HG03097 (cell line): ENCODE data around the gene FAM83D.

Source experiments
- ATAC-seq: cut with Tn5 transposase; IDR thresholded peaks from one replicate; pipeline ENCODE4 v1.9.1; 2021; ENCODE audit not compliant: unreplicated experiment, low FRiP score

FAM83D gene

DNA sequence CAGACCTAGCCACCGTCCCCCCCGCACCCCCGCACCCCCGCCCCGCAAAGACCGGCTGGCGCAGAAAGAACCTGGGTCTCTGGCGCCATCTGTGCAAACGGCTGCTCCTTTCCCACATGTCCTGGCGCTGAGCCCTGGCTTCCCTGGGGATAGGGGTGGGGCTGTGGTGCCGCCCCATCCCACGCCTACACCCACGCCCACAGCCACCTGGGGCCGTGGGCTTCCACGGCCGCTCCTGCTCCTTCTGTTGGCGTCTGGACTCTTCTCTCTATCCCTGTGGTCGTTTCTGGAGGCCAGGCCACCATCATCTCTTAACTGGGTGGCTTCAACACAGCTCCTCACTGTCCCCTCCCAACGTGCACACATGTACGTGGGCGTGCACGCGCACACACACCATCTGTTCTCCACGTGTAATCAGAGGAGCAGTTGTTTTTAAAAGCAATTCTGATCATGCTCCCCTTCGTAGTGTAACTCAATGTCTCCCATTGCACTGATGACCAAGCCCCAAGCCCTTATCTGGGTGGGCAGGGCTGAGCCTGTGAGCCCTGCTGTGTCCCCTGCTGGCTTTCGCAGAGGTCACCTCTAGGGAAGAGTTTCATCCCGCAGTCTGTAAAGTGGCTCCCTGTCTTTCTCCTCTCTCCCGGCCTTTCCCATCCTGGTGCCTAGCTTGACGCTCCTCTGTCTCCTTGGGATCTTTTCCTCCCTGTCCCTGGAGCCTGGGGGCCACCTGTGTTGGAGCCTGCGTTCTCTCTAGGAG, 31.9 kb upstream of the FAM83D start:
- ATAC-seq: no peak

DNA sequence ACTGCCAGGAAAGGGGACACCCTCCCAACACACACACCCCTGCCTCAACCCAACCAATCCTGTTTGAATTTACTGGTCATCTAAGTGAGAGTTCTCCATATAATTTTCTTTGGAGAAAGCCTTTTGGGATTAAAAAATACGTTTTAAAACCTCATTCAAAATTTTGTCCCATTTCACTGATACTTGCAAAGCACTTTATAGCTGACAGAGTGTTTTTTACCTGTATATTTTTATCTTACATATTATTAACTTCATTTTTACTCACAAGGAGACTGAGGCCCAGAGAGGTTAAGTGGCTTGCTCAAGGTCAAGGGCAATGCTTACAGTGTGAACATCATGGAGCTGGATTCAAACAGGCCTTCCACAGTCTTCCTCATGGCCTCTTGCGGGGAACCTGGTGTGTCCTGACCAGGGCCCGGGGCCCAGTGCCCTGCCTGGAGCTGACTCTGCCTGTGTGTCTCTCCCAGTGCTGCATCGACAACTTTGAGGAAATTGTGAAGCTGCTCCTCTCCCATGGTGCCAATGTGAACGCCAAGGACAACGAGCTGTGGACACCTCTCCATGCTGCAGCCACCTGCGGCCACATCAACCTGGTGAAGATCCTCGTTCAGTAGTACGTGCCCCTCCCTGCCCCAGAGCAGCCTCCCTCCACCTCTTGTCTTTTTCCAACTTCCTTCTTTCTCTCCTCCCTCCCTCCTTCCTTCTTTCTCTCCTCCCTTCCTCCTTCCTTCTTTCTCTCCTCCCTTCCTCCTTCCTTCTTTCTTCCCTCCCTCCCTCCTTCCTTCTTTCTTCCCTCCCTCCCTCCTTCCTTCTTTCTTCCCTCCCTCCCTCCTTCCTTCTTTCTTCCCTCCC, 30.9 kb upstream of the FAM83D start:
- ATAC-seq: no peak

DNA sequence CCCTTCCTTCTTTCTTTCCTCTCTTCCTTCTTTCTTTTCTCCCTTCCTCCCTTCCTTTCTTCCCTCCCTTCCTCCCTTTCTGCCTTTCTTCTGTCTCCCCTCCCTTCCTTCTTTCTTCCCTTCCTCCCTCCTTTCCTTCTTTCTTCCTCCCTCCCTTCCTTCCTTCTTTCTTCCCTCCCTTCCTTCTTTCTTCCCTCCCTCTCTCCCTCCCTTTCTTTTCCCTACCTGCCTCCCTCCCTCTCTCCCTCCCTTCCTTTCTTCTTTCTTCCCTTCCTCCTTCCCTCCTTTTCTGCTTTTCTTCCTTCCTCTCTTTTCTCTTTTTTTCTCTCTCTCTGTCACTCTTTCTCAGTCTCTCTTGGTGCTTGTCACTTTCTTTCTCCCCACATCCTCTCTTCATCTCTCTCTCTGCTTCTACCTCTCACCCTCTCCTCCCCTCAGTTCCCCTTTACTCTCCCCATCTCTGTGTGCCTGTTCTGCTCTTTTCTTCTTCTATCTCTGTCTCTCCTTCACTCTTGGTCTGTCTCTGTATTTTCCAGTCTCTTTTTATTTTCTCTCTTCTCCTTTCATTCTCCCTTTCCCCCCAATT, 30.1 kb upstream of the FAM83D start:
- ATAC-seq: no peak

DNA sequence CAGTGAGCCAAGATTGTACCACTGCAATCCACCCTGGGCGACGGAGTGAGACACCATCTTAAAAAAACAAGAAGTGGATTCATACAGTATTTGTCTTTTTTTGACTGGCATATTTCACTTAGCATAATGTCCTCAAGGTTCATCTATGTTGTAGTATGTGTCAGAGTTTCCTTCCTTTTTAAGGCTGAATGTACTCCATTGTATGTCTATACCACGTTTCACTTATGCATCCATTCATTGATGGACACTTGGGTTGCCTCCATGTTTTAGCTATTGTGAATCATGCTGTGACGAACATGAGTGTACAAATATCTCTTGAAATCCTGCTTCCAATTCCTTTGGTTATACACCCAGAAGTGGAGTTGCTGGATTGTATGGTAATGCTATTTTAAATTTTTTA, 28.9 kb upstream of the FAM83D start:
- ATAC-seq: no peak

DNA sequence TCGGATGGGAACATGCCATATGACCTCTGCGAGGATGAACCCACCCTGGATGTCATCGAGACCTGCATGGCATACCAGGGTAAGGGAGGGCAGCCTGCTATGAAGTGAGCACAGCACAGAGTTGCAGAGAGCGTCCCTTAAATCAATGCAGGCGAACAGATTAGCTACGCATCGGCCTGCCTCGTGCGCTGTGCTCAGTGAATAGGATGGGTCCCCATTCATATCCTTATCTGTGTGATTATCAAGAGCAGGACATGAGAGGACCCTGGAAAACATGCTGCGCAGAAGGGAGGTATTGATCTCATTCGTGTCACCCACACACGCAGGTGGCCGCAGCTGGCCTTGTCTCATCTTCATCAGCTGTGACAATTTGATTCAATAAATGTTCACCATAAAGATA, 25.6 kb upstream of the FAM83D start:
- ATAC-seq: no peak

DNA sequence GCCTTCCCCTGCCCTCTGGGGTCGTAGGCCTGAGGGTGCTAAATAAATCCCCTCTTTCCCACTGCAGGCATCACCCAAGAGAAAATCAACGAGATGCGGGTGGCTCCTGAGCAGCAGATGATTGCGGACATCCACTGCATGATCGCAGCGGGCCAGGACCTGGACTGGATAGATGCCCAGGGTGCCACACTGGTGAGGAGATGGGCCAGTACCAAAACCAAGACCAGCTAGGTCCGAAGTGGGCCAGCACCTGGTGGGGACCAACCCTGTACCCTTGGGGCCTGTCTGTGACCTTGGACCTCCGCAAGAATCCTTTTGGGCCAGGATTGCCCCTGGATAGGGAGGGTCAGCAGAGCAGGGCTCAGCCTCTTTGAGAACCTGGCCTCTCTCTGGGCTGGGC, 23.6 kb upstream of the FAM83D start:
- ATAC-seq: no peak

DNA sequence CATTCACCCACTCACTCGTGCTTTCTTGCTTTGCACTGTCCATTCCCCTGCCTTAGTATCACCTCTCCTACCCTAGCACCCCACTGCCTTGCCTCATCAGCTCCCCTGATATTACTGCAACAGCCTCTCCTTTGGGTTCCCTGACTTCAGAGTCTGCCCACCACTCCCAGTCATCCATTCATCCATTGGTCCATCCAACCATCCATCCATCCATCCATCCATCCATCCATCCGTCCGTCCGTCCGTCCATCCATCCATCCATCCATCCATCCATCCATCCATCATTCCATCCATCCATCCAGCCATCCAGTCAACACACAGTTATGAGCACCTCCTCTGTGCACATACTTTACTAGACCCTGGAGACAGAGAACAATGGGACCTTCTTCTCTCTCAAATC, 22.9 kb upstream of the FAM83D start:
- ATAC-seq: no peak

DNA sequence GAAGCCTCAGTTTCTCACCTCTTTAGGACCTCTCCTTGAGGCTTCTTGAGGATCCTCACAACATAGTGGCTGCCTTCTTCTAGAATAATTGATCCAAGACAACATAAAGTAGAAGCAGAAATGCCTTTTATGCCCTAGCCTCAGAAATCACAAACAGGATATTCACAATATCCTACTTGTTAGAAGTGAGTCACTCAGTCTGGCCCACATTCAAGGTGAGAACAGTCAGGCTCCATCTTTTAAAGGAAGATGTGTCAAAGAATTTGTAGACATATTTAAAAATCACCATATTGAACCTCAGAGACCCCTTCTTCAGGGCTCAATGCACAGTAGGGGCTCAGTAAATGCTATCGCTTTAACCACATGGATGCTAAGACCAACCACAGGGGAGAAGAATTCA, 20.8 kb upstream of the FAM83D start:
- ATAC-seq: no peak

DNA sequence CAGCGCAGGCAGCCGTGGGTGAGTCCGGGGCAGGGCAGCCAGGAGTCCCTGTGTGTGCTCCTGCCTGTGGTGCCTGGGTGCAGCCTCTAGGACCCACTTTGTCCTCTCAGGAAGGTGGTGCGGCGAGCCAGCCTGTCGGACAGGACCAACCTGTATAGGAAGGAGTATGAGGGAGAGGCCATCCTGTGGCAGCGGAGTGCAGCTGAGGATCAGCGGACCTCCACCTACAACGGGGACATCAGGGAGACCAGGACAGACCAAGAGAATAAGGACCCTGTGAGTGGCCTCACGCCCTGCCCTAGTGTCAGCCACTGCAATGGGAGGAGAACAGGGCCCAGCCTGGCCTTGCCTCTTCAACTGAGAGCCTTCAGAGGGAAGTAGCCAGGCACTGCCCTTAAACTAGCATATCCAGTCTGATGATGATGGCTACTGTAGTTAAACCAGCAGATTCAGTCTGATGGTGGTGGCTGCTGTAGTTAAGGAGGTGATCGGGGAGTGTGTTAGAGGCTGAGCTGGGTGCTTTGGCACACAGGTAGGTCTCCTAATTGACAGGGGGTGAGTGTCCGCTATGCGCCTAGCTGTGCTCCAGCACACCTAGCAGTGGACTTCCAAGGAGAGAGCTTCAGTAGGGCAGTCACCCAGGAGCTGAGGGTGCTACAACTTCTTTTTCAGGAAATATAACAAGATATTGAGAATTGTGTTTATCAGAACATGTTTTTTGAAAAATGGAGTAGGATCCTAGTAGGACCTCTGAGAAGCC, 18.1 kb upstream of the FAM83D start:
- no peak for ATAC-seq

DNA sequence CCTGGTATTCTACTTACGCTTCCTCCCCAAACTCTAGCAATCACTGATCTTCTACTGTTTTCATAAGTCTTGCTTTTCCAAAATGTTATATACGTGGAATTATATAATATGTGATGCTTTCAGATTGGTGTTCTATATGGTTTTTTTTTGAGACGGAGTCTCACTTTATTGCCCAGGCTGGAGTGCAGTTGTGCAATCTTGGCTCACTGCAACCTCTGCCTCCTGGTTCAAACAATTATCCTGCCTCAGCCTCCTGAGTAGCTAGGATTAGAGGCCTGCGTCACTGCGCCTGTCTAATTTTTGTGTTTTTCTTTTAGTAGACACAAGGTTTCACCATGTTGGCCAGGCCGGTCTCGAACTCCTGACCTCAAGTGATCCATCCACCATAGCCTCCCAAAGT, 10.9 kb upstream of the FAM83D start:
- ATAC-seq: no peak

DNA sequence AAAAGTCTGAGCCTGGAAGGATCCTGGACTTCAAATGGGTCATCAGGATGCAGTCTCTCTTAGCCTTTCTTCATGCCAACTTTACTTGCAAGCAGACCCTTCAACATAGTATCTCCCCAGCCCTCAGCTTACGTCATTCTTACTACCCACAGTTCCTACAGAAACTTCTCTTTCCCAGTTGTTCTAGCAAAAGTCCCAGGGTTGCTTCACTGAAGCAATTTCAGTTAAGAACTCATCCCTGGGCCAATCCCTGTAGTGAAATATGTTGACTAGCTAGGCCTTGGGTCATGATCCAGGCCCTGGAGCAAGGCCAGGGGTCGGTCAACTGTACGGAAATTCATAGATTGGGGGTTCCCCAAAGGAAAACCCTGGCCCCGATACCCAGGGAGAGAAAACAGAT, 8.6 kb upstream of the FAM83D start:
- ATAC-seq: no peak

DNA sequence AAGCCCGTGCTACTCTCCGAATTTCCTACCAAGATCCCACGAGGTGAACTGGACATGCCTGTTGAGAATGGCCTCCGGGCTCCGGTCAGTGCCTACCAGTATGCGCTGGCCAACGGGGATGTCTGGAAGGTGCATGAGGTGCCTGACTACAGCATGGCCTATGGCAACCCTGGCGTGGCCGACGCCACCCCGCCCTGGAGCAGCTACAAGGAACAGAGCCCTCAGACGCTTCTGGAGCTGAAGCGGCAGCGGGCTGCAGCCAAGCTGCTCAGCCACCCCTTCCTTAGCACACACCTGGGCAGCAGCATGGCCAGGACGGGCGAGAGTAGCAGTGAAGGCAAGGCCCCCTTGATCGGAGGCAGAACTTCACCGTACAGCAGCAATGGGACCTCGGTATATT, 8.0 kb upstream of the FAM83D start:
- no peak for ATAC-seq

DNA sequence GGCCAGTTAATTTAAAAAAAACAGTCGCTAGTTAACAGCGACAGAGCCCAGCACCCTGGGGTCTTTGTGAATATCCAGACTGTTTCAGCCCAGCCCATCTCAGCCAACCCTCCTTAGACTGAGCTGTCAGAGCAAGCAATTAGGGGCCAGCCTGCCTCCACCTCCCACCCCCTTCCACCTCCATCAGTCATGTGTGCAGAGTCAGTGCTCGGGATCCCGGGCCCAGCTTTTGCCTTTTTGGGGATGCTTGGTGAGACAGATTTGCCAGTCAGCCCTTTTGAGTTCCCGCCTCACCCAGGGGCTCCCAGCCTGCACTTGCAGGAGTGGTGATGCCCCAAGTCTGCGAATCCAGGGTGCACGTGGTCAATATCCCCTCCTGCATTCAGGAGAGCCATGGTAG, 6.5 kb upstream of the FAM83D start:
- no peak for ATAC-seq

DNA sequence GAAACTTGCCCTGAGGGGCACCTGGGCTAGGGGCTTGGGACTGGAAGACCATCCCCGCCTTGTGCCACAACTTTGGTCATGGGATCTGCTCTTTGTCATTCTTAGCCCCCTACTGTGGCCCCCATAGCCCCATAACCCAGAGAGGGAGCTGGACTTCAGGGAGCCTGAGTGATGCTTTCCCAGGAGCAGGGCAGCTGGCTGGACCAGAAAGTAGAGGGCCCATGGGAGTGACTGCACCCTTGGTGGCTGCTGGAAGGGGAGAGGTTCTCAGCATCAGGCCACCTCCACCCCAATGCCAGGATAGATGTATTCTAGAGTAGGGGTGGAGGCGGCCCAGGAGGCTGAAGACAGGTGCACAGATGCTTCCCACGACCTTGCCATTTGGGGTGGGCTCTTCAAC, 5.8 kb upstream of the FAM83D start:
- ATAC-seq: no peak

DNA sequence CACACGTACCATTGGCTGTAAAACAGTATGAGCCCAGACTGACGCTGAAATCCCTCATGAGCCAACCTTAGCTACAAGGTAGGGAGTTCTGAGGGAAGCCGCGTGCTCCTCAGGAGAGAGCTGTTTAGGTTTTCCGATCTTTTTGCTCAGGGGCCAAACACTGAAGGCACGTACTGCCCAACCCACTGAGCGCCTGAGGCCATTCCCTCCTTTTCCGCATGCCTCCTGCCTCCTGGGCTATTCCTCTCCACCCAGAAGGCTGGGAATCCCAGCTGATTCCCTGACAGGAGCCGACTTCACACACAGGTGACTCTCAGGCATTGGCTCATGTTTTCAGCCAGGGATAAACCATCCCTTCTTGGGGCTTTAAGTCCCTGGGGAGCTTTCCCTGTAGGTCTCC, 5.4 kb upstream of the FAM83D start:
- no peak for ATAC-seq

DNA sequence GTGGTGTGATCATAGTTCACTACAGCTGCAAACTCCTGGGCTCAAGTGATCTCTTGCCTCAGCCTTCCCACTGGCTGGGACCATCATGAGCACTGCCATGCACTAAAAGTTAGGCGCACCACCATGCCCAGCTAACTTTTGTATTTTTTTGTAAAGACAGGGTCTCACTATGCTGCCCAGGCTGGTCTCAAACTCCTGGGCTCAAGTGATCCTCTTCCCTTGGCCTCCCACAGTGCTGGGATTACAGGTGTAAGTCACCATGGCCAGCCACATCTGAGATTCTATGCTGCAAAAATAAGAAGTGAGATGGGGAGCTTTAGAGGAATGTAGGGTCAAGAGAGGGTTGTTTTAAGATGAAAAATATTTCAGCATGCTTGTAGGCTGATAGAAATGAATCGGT, 1.5 kb upstream of the FAM83D start:
- no peak for ATAC-seq

DNA sequence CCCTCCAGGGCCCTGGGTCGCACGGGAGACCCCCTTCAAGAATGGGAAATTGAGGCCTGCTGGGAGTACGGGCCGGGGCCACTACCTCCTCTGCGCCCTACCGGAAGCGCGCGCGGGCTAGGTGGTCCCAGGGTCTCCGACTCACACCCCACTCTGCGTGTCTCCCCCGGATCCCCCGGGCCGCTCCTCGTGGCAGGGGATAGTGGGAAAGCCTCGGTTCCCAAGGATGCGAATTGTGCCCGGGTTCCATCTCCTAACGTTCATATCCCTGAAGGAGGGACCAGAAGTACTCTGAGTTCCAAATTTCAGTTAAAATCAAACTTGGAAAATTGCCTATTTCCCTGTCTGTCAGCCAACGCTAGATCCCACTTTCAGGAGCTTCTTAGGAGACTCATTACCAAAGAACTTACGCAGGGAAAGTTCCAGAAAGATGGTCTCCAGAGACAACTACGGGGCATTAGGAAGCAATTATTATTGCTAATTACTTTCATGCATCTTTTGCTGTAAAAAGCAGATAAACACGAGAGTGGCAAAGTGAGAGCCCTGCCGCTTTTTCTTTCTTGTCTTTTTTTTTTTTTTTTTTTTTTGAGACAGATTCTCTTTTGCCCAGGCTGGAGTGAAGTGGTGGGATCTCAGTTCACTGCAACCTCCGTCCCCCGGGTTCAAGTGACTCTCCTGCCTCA, 858 bp downstream of the FAM83D start:
- no peak for ATAC-seq

DNA sequence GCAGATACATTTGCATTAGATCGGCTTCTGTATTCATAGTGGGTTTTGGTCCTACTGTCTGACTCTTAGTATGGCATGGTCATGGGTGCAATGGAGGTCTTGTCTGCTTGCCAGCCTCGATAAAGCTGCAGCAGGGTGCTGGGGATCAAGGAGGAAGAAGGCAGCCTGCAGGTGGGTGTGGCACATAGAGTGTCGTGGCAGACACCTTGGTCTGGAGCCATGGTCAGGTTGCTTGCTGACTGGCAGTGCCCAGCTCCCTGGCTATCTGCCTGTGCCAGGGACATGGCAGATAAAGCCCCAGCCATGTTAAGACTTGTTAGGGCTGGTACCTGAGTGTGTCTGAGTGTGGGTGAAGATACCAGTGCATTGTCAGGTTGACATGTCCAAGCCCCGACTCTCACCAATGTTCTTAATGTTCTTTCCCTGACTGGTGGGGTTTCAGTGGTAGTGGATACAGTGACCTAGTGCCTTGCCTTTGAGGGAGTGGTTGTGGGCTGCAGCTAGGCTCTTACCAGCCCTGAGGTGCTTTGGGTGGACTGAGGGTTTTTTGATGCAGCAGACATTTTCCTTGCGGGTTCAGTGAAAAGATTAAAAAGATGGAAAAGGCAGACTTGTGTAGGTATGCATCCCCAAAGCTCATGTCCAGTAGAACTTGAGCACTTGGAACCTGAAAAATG, 1.8 kb downstream of the FAM83D start:
- ATAC-seq: no peak

DNA sequence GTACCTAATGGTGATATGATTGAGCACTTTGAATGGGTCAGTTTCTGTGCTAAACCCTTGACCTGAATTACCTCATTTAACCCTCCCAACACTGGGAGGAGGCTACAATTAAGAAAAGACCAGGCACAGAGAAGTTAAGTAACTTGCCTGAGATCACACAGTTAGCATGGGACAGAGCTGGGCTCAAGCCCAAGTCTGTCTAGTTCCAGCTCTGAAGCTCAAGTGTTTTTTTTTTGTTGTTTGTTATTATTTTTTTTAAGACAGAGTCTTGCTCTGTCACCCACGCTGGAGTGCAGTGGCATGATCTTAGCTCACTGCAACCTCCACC, 4.0 kb downstream of the FAM83D start:
- no peak for ATAC-seq

DNA sequence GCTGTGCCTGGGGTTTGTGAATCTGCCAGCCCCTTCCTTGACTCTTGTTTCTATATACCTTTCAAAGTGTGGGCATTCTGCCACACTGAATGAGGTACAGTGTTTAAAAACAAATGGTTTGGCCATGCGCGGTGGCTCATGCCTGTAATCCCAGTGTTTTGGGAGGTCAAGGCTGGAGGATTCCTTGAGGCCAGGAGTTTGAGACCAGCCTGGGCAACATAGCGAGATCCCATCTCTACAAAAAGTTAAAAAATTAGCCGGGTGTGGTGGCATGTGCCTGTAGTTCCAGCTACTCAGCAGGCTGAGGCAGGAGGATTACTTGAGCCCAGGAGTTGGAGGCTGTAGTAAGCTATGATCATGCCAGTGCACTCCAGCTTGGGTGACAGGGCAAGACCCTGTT, 5.8 kb downstream of the FAM83D start:
- no peak for ATAC-seq
